Measurements from ENCODE around the gene TMEM11.

TMEM11 gene

GRCh38 chr17:21214015-21214776, at the start of gene TMEM11:
TSS of gene TMEM11 (minus strand) at chr17:21214161. CDS start at chr17:21214152, 9 bp downstream.
- DNase-seq: peak; percentile 97

DNA sequence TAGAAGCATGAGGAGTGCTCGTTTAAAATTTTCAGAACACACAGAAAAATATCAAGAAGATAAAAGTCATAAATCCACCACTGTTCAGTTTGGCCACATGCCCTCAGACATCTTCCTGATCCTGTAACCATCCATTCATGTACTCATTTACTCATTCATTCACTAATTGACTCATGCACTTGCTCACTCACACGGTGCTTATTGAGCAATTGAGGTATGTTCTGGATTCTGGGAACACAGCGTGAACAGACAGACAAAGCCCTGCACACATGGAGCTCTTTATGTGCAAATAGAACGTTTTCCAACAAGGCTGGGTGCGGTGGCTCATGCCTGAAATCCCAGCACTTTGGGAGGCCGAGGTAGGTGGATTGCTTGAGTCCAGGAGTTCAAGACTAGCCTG, 49.4 kb upstream of the TMEM11 start:
- peak; percentile 13 for DNase-seq

DNA sequence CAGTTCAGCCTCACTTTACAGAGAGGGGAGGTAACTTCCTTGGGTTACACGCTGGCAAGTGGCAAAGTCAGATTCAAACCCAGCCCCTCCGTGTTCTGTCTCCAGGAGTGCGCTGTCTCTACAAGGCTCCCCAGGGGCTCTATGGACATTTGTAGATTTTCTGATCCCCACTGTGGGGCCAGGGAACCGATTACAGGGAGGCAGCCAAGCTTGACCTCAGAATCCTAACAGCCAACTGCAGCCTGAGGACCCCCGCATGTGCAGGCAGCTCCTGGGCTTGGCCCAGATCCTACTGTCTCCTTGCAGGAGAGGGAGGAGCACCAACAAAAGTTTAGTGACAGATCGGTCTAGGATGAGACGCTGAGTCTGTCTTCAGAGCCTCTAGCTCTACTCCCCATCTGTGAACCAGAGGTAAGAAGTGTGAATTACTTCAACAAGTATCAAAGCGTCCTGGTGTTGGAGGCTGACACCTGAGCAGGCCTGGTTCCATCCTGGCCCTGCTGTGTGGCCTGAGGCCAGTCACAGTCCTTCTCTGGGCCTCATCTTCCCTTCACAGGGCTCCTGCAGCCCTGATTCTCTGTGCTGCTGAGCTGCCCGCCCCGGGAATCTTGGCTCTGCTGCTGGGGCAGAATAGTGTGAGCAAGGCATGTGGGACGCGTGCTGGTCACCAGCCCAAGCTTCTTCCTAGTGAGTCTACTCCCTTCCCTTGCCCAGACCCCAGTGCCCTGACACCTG, 48.5 kb upstream of the TMEM11 start:
- no peak for DNase-seq

DNA sequence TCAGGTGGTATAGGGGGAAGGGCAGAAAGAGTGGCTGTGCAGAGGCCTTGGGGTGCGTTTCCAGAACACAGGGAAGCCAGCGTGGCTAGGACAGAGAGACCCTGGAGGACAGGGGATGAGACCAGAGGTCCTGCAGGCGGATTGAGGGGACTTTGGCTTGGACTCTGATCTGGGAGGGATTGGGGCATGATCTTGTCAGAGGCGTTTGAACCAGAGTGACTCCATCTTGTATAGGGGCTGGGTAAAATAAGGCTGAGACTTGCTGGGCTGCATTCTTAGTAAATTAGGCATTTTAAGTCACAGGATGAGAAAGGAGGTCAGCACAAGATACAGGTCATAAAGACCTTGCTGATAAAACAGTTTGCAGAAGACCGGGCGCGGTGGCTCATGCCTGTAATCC, 44.6 kb upstream of the TMEM11 start:
- no peak for DNase-seq

DNA sequence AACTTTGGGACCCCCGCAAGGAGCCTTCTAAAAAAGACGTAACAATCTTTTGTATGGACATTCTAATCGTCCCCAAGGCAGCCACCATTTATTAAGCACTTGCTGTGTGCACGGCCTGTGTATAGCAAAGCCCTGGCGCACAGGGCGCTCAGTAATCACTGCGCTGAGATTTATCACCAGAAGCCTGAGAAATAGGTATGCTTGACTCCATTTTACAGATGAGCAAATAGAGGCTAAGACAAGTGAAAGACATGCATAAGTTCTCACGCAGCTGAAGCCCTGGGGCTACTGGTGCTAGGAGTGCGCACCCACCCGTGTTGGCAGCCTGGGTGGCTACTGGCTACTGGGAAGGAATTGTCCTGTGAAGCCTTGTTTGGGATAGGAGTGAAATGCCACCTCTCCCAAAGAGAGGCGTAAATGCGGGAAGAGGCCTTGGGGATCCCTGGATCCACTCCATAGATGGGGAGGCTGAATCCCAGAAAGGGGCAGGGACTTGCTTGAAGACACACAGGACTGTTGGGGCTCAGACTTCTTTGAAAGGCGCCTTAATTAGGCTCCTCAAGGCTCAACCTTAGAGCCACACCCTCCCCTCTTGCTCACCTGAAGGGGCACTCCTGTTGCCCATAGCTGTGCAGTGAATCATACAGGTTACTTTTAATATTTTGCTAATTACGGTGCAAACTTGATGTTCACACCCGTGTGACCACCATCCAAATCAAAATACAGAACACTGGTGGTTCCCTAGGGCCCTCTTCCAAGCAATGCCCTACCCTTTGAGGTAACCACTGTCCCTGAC, 39.9 kb upstream of the TMEM11 start:
- DNase-seq: no peak

GRCh38 chr17:21252796-21253645, 39.1 kb upstream of the TMEM11 start, which contains the start of gene NATD1:
TSS of gene NATD1 (minus strand) at chr17:21253410. CDS start at chr17:21253264, 146 bp downstream.
- DNase-seq: peak; percentile 83

GRCh38 chr17:21252289-21252795, 38.4 kb upstream of the TMEM11 start:
- DNase-seq: no peak

DNA sequence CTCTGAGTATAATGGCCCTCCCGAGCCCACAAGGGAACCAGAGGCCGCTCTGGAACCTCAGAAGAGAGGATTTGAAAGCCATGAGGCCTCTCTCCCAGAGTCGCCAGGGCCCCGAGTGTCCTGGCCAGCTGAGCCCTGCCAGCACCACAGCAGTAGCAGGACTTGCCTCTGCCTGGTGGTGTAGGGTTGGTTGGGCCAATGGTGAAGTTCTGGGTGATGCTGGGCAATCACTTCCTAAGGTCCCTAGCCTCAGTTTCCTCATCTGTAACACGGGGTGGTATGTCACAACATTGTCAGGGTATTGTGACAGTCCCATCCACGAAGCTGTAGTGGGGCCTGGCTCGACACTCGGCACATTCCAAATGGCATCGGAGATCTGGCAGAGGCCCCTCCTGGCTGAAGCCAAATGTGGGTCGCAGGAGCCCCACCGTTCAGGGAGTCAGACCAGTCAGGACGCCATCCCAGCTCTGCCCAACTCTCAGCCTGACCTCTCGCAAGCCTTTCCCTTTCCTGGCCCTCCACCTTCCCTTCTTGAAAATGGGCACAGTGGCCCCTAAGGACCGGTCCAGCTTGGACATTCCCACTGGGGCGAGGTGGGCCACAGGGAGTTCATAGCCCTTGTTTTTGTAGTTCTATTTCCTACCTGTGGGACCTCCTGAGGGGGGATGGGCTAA, 37.5 kb upstream of the TMEM11 start:
- DNase-seq: no peak

- no peak for DNase-seq
Observed at GRCh38 chr17:21250854-21251253, 36.9 kb upstream of the TMEM11 start.

DNA sequence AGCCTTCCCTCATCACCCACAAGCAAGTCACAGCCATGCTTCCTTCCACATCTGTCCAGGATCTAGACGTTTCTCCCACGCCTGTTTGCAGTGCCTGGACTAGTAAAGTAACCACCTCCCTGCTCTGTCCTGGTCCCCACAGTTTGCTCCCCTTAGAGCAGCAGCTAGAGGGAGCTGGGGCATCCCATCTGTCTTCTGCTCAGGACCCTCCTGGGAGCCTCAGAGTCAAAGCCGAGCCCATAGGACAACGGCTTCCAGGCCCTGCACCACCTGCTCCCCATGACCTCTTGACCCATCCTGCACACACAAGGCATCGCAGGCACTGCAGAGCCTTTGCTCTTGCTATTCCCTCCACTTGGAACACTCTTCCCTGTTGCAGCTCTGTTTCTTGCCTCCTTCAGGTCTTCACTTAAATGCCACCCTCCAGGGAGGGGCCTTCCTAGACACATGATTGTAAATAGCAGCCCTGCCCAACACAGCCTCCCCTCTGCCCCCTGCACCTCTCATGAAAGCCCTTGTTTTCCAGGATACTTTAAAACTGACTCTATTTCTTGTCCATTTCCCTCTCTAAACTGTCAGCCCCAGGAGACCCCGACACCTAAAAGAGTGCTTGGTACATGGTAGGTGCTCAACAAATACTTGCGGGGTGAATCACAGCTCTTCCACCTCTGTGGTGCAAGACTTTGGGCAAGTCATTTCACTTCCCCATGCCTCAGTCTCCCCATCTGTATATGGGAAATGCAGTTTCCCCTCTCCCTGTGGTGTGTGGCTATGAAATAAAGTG, 36.2 kb upstream of the TMEM11 start:
- DNase-seq: no peak

- no peak for DNase-seq
Observed at GRCh38 chr17:21249086-21249795, 35.3 kb upstream of the TMEM11 start.

DNA sequence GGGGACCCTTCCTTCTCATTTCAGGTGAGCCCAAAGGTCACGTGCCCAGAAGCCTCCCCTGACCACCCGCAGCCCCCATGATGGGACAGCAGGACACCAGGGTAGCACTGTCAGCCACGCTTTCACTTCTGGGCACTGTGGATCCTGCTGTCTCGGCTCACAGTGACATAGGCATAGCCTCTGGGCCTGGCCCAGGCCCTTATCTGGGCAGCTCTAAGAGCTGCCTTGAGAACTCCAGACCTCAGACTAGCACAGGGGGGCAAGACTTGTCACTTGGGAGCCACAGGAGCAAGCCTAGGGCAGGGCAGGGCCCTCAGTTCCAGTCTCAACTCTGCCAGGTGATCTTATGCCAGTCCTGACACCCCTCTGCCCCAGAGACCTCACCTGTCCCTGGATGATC, 34.5 kb upstream of the TMEM11 start:
- no peak for DNase-seq

- DNase-seq: no peak
Observed at GRCh38 chr17:21247552-21248258, 33.7 kb upstream of the TMEM11 start.

DNA sequence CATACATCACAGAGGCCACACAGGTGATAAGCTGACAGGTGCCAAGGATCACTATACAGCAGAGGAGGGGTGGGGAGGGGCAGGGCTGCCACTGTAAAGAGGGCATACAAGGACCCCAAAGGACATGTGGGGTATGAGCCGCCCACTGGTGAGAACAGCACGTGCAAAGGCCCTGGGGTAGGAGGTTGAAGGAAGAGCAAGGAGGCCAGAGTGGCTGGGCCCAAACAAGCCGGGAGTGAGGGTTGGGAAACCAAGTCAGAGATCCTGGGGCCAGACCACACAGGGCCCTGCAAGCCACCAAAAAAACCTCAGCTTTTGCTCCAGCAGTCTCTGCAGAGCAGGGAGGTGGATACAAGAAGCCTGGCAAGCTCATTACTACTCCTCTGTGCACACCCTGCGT, 32.7 kb upstream of the TMEM11 start:
- DNase-seq: no peak

DNA sequence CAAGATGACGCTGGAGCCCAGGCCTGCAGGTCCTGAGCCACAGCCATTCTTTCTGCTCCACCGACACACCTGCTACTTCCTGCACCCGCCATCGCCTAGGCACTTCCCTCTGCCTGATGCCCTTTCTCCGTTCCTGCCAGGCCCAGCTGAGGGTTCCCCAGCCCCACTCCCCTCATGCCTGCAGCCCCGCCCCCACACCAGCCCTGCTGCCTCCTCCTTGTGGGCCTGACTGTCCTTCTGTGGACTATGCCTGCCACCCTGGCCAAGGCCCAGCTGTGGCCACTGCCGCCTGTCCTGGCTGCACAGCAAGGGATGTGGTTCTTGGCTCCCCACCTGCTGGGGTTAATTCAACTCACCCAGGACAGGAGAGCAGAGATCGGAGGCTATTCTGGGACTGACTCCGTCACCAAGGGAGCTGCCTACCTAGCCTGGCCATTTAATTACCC, 31.7 kb upstream of the TMEM11 start:
- no peak for DNase-seq

DNA sequence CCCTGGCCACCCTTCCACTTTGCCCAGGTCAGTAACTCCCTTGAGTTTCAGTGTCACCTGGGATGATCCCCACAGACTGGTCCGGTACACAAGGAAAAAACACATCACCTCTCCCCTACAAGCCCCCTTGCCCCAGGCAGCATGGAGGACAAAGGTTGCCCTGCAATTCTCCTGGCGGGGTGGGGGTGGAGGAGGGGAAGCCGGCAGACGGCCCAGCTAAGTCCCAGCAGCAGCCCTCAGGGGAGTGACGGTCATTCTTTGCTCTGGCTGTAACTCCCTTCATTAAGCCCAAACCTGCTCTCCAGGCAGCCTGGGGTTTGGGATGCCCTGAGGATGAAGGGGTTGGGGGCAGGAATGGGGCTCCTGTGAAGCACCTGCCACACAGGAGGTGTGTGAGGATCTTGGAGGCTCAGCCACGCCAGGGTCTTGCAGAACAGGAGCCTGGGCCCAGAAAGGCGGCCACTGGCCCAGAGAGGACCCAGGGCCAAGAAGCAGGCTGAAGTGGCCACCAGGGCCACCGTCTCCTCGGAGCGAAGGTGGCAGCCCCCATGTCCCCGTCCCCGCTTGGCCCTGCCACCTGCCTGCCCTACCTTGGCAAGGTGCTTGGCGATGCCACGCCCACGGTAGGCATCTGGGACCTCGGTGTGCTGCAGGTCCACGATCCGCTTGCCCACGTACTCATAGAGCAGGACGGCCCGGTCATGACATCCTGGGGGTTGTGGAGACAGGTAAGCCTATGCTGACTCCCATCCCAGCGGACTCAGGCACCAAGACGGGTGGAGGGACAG, 29.7 kb upstream of the TMEM11 start:
- no peak for DNase-seq

GRCh38 chr17:21242780-21243515, 29.0 kb upstream of the TMEM11 start:
- DNase-seq: no peak
